ENCODE data around the gene VPS52. TPM values are rescaled to one million over a fixed set of nuclear protein-coding genes. Genes with fewer than 3 reads are reported as not detected.

VPS52 gene
- total and polyA plus RNA-seq, 9 of the 15 experiments (the other 6 are each of a cell fraction or from before 2014, with no cell fraction given): 24.4 to 103 (median 40.2) TPM

DNA sequence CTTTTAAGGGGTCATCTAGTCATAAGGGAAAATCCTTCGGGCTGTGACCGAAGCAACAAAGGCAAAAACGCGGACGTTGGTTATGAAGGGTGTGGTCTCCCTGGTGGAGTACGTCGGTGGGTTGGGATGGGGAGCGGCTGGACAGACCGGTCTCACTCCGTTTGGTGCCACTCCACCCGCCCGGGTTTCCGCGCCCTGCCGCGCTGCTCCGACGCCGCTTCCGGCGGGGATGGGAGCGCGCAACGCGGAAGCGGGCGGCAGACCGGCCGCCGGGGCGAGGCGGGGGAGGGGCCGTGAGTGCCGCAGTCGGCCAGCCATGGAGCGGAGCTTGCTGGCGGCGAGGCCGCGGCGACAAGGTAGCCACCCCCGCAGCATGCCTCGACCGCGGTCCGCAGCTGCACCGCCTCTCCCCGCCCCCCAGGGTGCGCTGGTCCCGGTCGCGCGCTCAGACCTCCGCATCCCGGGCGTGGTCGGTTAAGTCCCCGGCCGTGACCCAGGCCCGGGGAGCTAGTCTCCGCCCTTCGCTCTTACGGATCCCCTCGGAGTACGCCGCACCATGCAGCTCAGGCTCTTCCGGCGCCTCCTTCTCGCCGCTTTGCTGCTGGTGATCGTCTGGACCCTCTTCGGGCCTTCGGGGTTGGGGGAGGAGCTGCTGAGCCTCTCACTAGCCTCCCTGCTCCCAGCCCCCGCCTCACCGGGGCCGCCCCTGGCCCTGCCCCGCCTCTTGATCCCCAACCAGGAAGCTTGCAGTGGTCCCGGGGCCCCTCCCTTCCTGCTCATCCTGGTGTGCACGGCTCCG lies 5.4 kb upstream of the VPS52 start, which contains the start of gene B3GALT4 (continued):
- TF ChIP-seq ZNF212 (CRISPR knock-in tag; IDR thresholded peaks at IDR 0.05) (0 out of 2 replicates have a peak, but pooled peaks have one; percentile 28), NCOA6 (IDR thresholded peaks at IDR 0.05) (peak; percentile 20; the same call in 1 of the 2 replicates), HMG20B (CRISPR knock-in tag; IDR thresholded peaks at IDR 0.05) (no peak), KAT7 (CRISPR knock-in tag; IDR thresholded peaks at IDR 0.05; ENCODE audit: borderline replicate concordance) (peak; percentile 95; the same call in 1 of the 2 replicates), ZNF24 (IDR thresholded peaks at IDR 0.05) (peak; percentile 80), HCFC1 (IDR thresholded peaks at IDR 0.05; ENCODE audit: low read depth, low read length) (peak; percentile 57; the same call in 1 of the 2 replicates), TAF15 (IDR thresholded peaks at IDR 0.05; ENCODE audit: low read depth, low read length) (no peak), RAD51 (IDR thresholded peaks at IDR 0.05; ENCODE audit: borderline replicate concordance, low read depth) (no peak), XRCC3 (IDR thresholded peaks at IDR 0.05) (no peak), CBFA2T2 (conservative IDR thresholded peaks at IDR 0.05) (no peak), TCF3 (CRISPR knock-in tag; IDR thresholded peaks at IDR 0.05) (peak; percentile 52), KLF10 (CRISPR knock-in tag; IDR thresholded peaks at IDR 0.05) (0 out of 2 replicates have a peak, but pooled peaks have one; percentile 37), ERF (CRISPR knock-in tag; IDR thresholded peaks at IDR 0.05) (peak; percentile 99)
- TF ChIP-seq, protein P1, sequence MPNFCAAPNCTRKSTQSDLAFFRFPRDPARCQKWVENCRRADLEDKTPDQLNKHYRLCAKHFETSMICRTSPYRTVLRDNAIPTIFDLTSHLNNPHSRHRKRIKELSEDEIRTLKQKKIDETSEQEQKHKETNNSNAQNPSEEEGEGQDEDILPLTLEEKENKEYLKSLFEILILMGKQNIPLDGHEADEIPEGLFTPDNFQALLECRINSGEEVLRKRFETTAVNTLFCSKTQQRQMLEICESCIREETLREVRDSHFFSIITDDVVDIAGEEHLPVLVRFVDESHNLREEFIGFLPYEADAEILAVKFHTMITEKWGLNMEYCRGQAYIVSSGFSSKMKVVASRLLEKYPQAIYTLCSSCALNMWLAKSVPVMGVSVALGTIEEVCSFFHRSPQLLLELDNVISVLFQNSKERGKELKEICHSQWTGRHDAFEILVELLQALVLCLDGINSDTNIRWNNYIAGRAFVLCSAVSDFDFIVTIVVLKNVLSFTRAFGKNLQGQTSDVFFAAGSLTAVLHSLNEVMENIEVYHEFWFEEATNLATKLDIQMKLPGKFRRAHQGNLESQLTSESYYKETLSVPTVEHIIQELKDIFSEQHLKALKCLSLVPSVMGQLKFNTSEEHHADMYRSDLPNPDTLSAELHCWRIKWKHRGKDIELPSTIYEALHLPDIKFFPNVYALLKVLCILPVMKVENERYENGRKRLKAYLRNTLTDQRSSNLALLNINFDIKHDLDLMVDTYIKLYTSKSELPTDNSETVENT (CRISPR knock-in tag; IDR thresholded peaks at IDR 0.05): peak; percentile 90
- TF ChIP-seq, protein P2, sequence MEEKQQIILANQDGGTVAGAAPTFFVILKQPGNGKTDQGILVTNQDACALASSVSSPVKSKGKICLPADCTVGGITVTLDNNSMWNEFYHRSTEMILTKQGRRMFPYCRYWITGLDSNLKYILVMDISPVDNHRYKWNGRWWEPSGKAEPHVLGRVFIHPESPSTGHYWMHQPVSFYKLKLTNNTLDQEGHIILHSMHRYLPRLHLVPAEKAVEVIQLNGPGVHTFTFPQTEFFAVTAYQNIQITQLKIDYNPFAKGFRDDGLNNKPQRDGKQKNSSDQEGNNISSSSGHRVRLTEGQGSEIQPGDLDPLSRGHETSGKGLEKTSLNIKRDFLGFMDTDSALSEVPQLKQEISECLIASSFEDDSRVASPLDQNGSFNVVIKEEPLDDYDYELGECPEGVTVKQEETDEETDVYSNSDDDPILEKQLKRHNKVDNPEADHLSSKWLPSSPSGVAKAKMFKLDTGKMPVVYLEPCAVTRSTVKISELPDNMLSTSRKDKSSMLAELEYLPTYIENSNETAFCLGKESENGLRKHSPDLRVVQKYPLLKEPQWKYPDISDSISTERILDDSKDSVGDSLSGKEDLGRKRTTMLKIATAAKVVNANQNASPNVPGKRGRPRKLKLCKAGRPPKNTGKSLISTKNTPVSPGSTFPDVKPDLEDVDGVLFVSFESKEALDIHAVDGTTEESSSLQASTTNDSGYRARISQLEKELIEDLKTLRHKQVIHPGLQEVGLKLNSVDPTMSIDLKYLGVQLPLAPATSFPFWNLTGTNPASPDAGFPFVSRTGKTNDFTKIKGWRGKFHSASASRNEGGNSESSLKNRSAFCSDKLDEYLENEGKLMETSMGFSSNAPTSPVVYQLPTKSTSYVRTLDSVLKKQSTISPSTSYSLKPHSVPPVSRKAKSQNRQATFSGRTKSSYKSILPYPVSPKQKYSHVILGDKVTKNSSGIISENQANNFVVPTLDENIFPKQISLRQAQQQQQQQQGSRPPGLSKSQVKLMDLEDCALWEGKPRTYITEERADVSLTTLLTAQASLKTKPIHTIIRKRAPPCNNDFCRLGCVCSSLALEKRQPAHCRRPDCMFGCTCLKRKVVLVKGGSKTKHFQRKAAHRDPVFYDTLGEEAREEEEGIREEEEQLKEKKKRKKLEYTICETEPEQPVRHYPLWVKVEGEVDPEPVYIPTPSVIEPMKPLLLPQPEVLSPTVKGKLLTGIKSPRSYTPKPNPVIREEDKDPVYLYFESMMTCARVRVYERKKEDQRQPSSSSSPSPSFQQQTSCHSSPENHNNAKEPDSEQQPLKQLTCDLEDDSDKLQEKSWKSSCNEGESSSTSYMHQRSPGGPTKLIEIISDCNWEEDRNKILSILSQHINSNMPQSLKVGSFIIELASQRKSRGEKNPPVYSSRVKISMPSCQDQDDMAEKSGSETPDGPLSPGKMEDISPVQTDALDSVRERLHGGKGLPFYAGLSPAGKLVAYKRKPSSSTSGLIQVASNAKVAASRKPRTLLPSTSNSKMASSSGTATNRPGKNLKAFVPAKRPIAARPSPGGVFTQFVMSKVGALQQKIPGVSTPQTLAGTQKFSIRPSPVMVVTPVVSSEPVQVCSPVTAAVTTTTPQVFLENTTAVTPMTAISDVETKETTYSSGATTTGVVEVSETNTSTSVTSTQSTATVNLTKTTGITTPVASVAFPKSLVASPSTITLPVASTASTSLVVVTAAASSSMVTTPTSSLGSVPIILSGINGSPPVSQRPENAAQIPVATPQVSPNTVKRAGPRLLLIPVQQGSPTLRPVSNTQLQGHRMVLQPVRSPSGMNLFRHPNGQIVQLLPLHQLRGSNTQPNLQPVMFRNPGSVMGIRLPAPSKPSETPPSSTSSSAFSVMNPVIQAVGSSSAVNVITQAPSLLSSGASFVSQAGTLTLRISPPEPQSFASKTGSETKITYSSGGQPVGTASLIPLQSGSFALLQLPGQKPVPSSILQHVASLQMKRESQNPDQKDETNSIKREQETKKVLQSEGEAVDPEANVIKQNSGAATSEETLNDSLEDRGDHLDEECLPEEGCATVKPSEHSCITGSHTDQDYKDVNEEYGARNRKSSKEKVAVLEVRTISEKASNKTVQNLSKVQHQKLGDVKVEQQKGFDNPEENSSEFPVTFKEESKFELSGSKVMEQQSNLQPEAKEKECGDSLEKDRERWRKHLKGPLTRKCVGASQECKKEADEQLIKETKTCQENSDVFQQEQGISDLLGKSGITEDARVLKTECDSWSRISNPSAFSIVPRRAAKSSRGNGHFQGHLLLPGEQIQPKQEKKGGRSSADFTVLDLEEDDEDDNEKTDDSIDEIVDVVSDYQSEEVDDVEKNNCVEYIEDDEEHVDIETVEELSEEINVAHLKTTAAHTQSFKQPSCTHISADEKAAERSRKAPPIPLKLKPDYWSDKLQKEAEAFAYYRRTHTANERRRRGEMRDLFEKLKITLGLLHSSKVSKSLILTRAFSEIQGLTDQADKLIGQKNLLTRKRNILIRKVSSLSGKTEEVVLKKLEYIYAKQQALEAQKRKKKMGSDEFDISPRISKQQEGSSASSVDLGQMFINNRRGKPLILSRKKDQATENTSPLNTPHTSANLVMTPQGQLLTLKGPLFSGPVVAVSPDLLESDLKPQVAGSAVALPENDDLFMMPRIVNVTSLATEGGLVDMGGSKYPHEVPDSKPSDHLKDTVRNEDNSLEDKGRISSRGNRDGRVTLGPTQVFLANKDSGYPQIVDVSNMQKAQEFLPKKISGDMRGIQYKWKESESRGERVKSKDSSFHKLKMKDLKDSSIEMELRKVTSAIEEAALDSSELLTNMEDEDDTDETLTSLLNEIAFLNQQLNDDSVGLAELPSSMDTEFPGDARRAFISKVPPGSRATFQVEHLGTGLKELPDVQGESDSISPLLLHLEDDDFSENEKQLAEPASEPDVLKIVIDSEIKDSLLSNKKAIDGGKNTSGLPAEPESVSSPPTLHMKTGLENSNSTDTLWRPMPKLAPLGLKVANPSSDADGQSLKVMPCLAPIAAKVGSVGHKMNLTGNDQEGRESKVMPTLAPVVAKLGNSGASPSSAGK (IDR thresholded peaks at IDR 0.05): no peak
